CD14-positive monocyte (primary cell): ENCODE data around the gene ARHGAP40. TPM values are rescaled to one million over a fixed set of nuclear protein-coding genes. Genes with fewer than 3 reads are reported as not detected.

Experiments
- DNase-seq, 3 donors: peaks; one replicate each; pipeline ENCODE4 v3.0.0-alpha.2; 2011 to 2022
- H2AFZ ChIP-seq: 2 replicates; pipeline ENCODE4 v1.6.0; 2012; ENCODE audit warnings: mild to moderate bottlenecking, low read depth, low read length, inconsistent platforms; ENCODE audit not compliant: insufficient read depth, poor library complexity, severe bottlenecking
- H3K27ac ChIP-seq, 2 donors: 1 replicate in 1 of 2; 2 replicates in 1 of 2; pipeline ENCODE4 v1.5.1; 2012 to 2013; ENCODE audit warnings: low read length in 2 of 2, control low read depth in 1 of 2, inconsistent platforms in 1 of 2, low read depth in 1 of 2, mild to moderate bottlenecking in 1 of 2
- H3K27me3 ChIP-seq, 2 donors: one replicate each; pipeline versions ENCODE4 v1.6.0 to v1.6.1; 2011 to 2013; ENCODE audit warnings: low read length in 2 of 2; ENCODE audit not compliant: control insufficient read depth in 2 of 2, insufficient read depth in 2 of 2
- H3K36me3 ChIP-seq, 2 donors: replicated peaks in 1 of 2; 1 replicate in 1 of 2; 2 replicates in 1 of 2; pipeline versions ENCODE4 v1.5.1 to v1.6.1; 2012 to 2013; ENCODE audit warnings: low read length in 2 of 2, control low read depth in 1 of 2, inconsistent platforms in 1 of 2, mild to moderate bottlenecking in 1 of 2; ENCODE audit not compliant: insufficient read depth in 2 of 2, control insufficient read depth in 1 of 2
- H3K4me1 ChIP-seq, 2 donors: 1 replicate in 1 of 2; 2 replicates in 1 of 2; pipeline versions ENCODE4 v1.5.1 to v1.6.1; 2012 to 2013; ENCODE audit warnings: low read length in 2 of 2, control low read depth in 1 of 2, inconsistent platforms in 1 of 2, mild to moderate bottlenecking in 1 of 2, moderate library complexity in 1 of 2; ENCODE audit not compliant: insufficient read depth in 2 of 2, control insufficient read depth in 1 of 2
- H3K4me2 ChIP-seq: replicated peaks from 2 replicates; pipeline ENCODE3; 2012; ENCODE audit warnings: low read length, moderate library complexity, mild to moderate bottlenecking; ENCODE audit not compliant: poor library complexity, severe bottlenecking; ENCODE audit errors: extremely low read depth
- H3K4me3 ChIP-seq, 3 experiments: fragments of 200-600 bp in 1 of 3; sonication (generic) in 1 of 3; replicated peaks in 1 of 3; 1 replicate in 2 of 3; 2 replicates in 1 of 3; pipeline ENCODE4 v1.5.1; 2011 to 2013; ENCODE audit warnings: low read length in 3 of 3, mild to moderate bottlenecking in 3 of 3, control low read depth in 2 of 3, low read depth in 2 of 3, inconsistent platforms in 1 of 3, moderate library complexity in 1 of 3
- H3K79me2 ChIP-seq: 2 replicates; pipeline ENCODE4 v1.6.0; 2012; ENCODE audit warnings: mild to moderate bottlenecking, control low read depth, inconsistent platforms, low read length, moderate library complexity; ENCODE audit not compliant: insufficient read depth
- H3K9ac ChIP-seq: 2 replicates; pipeline ENCODE4 v1.6.0; 2017; ENCODE audit warnings: low read length, mild to moderate bottlenecking; ENCODE audit not compliant: insufficient read depth, poor library complexity, severe bottlenecking
- H3K9me3 ChIP-seq, 2 donors: replicated peaks in 1 of 2; 1 replicate in 1 of 2; 2 replicates in 1 of 2; pipeline versions ENCODE4 v1.5.1 to v1.6.1; 2012 to 2013; ENCODE audit warnings: low read length in 2 of 2, control low read depth in 1 of 2; ENCODE audit not compliant: control insufficient read depth in 1 of 2, insufficient read depth in 1 of 2
- H4K20me1 ChIP-seq: 2 replicates; pipeline ENCODE4 v1.6.0; 2012; ENCODE audit warnings: mild to moderate bottlenecking, low read length, control low read depth, moderate library complexity; ENCODE audit not compliant: insufficient read depth
- H3K27ac Mint-ChIP-seq, 7 donors: one replicate each; pipeline ENCODE4 v1.8.0; 2020; ENCODE audit warnings: mild to moderate bottlenecking in 7 of 7, mixed read lengths in 7 of 7, moderate library complexity in 6 of 7, inconsistent platforms in 2 of 7
- H3K27me3 Mint-ChIP-seq, 3 donors: one replicate each; pipeline ENCODE4 v1.8.0; 2021 to 2022; ENCODE audit warnings: low read depth in 3 of 3, mild to moderate bottlenecking in 3 of 3, mixed read lengths in 3 of 3, moderate library complexity in 3 of 3, inconsistent platforms in 1 of 3
- H3K36me3 Mint-ChIP-seq, 2 donors: one replicate each; pipeline ENCODE4 v1.8.0; 2020; ENCODE audit warnings: mixed read lengths in 2 of 2, inconsistent platforms in 1 of 2, mild to moderate bottlenecking in 1 of 2
- H3K4me1 Mint-ChIP-seq: one replicate; pipeline ENCODE4 v1.8.0; 2020; ENCODE audit warnings: mild to moderate bottlenecking, mixed read lengths
- H3K4me3 Mint-ChIP-seq, 2 donors: one replicate each; pipeline ENCODE4 v1.8.0; 2020; ENCODE audit warnings: mild to moderate bottlenecking in 2 of 2, mixed read lengths in 2 of 2, moderate library complexity in 1 of 2
- H3K9me3 Mint-ChIP-seq, 7 donors: one replicate each; pipeline ENCODE4 v1.8.0; 2020 to 2022; ENCODE audit warnings: mixed read lengths in 7 of 7, mild to moderate bottlenecking in 6 of 7, moderate library complexity in 6 of 7, inconsistent platforms in 2 of 7
- WGBS: methylation state at CpG from one replicate; pipeline ENCODE4 v1.1.5; 2013; ENCODE audit warnings: missing lambda C conversion rate; ENCODE audit not compliant: insufficient coverage; 5-methylcytosine and 5-hydroxymethylcytosine counted together
- intact Hi-C, 2 donors: fragments of 100-400 bp; cut with micrococcal nuclease; formaldehyde crosslinking; loops; one replicate each; pipeline versions ENCODE4 v1.15.0 to v1.15.1; 2023
- polyA plus RNA-seq, 3 donors: library from polyadenylated mRNA; depleted of rRNA in 1 of 3; unstranded in 2 of 3; stranded (reverse) in 1 of 3; fragments of 300-500 nt in 2 of 3; fragments of >200 nt in 1 of 3; fragmentation: Illumina TruSeq in 2 of 3; gene quantifications; 1 replicate in 2 of 3; 2 replicates in 1 of 3; pipeline ENCODE4 v1.2.3, GENCODE V29; 2012 to 2021
- TF ChIP-seq, protein P1 (sequence below): fragments of 200-600 bp; IDR thresholded peaks from one replicate; pipeline ENCODE4 v1.8.0; 2022; ENCODE audit warnings: antibody characterized with exemption, mild to moderate bottlenecking

Gene ARHGAP40
- polyA plus RNA-seq, 3 donors: not detected

DNA sequence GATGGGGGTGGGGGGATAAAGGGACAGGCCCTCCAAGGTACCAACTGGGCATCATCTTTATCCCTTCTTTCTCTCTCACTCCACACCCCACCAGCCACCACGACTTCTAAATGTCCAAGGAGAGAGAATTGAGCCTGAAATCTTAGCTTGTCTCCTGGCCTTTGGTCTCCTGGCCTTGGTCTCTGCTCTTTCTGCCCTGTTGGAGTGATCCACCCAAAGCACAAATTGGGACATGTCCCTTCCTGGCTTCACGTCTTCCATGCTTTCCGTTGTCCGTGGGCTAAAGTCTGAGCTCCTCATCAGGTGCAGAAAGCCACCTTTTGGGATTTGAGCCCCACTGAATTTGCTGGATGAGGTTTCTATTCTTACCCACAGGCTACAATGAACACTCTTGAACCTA is 12.3 kb upstream of the ARHGAP40 start:
- intact Hi-C loops: no loop called here
- Mint-ChIP-seq H3K36me3 (no peaks in the 10 kb centered on the region), H3K4me1 (no peaks in the 10 kb centered on the region), H3K27me3 (peaks cover 2 to 6% (median 4%) of the 10 kb centered on the region in 3 donors), H3K27ac (no peak overlapping the region), H3K9me3 (no peaks in the 10 kb centered on the region), H3K4me3 (no peak overlapping the region)
- H3K27ac ChIP-seq: no peak overlapping the region
- H2AFZ ChIP-seq: no peak overlapping the region
- H3K79me2 ChIP-seq: no peaks in the 10 kb centered on the region
- no peak for DNase-seq
- H3K27me3 ChIP-seq: no peaks in the 10 kb centered on the region
- H3K4me2 ChIP-seq: no peak overlapping the region
- no peaks in the 10 kb centered on the region for H3K4me1 ChIP-seq
- TF ChIP-seq, protein P1, sequence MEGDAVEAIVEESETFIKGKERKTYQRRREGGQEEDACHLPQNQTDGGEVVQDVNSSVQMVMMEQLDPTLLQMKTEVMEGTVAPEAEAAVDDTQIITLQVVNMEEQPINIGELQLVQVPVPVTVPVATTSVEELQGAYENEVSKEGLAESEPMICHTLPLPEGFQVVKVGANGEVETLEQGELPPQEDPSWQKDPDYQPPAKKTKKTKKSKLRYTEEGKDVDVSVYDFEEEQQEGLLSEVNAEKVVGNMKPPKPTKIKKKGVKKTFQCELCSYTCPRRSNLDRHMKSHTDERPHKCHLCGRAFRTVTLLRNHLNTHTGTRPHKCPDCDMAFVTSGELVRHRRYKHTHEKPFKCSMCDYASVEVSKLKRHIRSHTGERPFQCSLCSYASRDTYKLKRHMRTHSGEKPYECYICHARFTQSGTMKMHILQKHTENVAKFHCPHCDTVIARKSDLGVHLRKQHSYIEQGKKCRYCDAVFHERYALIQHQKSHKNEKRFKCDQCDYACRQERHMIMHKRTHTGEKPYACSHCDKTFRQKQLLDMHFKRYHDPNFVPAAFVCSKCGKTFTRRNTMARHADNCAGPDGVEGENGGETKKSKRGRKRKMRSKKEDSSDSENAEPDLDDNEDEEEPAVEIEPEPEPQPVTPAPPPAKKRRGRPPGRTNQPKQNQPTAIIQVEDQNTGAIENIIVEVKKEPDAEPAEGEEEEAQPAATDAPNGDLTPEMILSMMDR: no peak
- H3K4me3 ChIP-seq: no peak overlapping the region
- H4K20me1 ChIP-seq: no peaks in the 10 kb centered on the region
- H3K9ac ChIP-seq: no peak overlapping the region
- 87% methylated on average over 4 of the region's 4 CpGs for WGBS
- H3K36me3 ChIP-seq: no peaks in the 10 kb centered on the region
- no peaks in the 10 kb centered on the region for H3K9me3 ChIP-seq

DNA sequence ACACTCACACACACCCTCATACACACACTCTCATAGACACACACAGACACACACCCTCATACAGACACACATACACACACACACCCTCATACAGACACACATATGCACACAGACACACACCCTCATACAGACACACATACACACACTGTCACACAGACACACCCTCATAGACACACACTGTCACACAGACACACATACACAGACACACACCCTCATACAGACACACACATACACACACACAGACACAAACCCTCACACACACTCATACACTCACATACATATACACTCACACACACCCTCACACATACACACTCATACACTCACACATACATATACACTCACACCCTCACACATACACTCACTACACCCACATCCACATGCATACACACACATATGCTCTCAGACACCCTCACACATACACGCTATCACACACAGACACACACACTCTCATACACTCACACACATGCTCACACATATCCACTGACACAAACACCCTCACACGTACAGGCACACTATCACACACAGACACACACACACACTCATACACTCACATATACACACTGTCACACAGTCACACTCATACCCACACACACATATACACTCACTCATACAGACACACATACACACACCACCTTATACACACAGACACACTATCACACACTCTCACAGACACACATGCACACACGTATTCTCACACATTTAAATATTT is 11.5 kb upstream of the ARHGAP40 start:
- 96% methylated on average over 2 of the region's 3 CpGs for WGBS
- Mint-ChIP-seq H3K27me3 (peaks cover 2 to 6% (median 4%) of the 10 kb centered on the region in 3 donors), H3K4me3 (no peak overlapping the region), H3K4me1 (no peaks in the 10 kb centered on the region), H3K27ac (no peak overlapping the region), H3K36me3 (no peaks in the 10 kb centered on the region), H3K9me3 (no peaks in the 10 kb centered on the region)
- Histone ChIP-seq H3K27me3 (no peaks in the 10 kb centered on the region), H3K4me1 (no peaks in the 10 kb centered on the region), H2AFZ (no peak overlapping the region), H3K9ac (no peak overlapping the region), H3K36me3 (no peaks in the 10 kb centered on the region), H3K4me3 (no peak overlapping the region), H4K20me1 (no peaks in the 10 kb centered on the region), H3K79me2 (no peaks in the 10 kb centered on the region), H3K9me3 (no peaks in the 10 kb centered on the region), H3K27ac (no peak overlapping the region), H3K4me2 (no peak overlapping the region)
- intact Hi-C loops: no loop called here
- no peak for DNase-seq
- TF ChIP-seq, protein P1: no peak
